Sigmoid colon (tissue), 7 donors: Measurements from ENCODE around the gene NSG2. TPM values are rescaled to one million over a fixed set of nuclear protein-coding genes. Genes with fewer than 3 reads are reported as not detected.

ENCODE experiments used
- DNase-seq: peaks from one replicate; pipeline ENCODE4 v3.0.0-alpha.2; 2019
- H3K27ac ChIP-seq, 4 donors: fragments of 200-600 bp; sonication (generic); one replicate each; pipeline ENCODE4 v1.5.1; 2016 to 2019; ENCODE audit warnings: mild to moderate bottlenecking in 1 of 4
- H3K27me3 ChIP-seq, 3 donors: fragments of 200-600 bp; sonication (generic); one replicate each; pipeline ENCODE4 v1.5.1; 2019; ENCODE audit warnings: mild to moderate bottlenecking in 1 of 3
- H3K36me3 ChIP-seq, 4 donors: fragments of 200-600 bp; sonication (generic); one replicate each; pipeline ENCODE4 v1.5.1; 2016 to 2019
- H3K4me1 ChIP-seq, 4 donors: fragments of 200-600 bp; sonication (generic); one replicate each; pipeline ENCODE4 v1.5.1; 2017 to 2019
- H3K4me3 ChIP-seq, 4 donors: fragments of 200-600 bp; sonication (generic); one replicate each; pipeline ENCODE4 v1.5.1; 2017 to 2019; ENCODE audit warnings: mild to moderate bottlenecking in 2 of 4, moderate library complexity in 1 of 4
- H3K9me3 ChIP-seq, 4 donors: fragments of 200-600 bp in 3 of 4; sonication (generic) in 3 of 4; one replicate each; pipeline versions ENCODE4 v1.5.1 to v1.6.1; 2013 to 2019
- EP300 ChIP-seq, 4 donors: sonication (generic); formaldehyde crosslinking; IDR thresholded peaks; one replicate each; pipeline ENCODE4 v1.6.1; 2017; ENCODE audit warnings: antibody characterized with exemption in 4 of 4
- POLR2A ChIP-seq, 2 donors: fragments of 450-650 bp; IDR thresholded peaks; one replicate each; pipeline ENCODE4 v1.6.1; 2016; ENCODE audit warnings: antibody characterized with exemption in 2 of 2, mild to moderate bottlenecking in 2 of 2, moderate library complexity in 2 of 2
- POLR2AphosphoS5 ChIP-seq, 4 donors: sonication (generic); formaldehyde crosslinking; IDR thresholded peaks; one replicate each; pipeline ENCODE4 v1.6.1; 2017; ENCODE audit warnings: antibody characterized with exemption in 4 of 4
- WGBS, 2 donors: extraction: QIAGEN DNeasy Blood & Tissue Kit; methylation state at CpG; one replicate each; pipeline ENCODE4 v1.1.7; 2013; 5-methylcytosine and 5-hydroxymethylcytosine counted together
- intact Hi-C: fragments of 100-400 bp; cut with DNase I; formaldehyde crosslinking; loops from one replicate; pipeline ENCODE4 v1.15.1; 2023
- polyA plus RNA-seq, 3 donors: library from polyadenylated mRNA; stranded (reverse); fragments of 200-250 nt; gene quantifications; one replicate each; pipeline ENCODE4 v1.2.3, GENCODE V29; 2013
- total RNA-seq, 4 donors: library from RNA; depleted of rRNA; stranded (reverse); fragments of >200 nt; gene quantifications; one replicate each; pipeline ENCODE4 v1.1.0, GENCODE V29; 2016
- TF ChIP-seq, protein P1 (sequence below), 4 experiments: fragments of 450-650 bp in 3 of 4; fragments of 200-600 bp in 1 of 4; IDR thresholded peaks; one replicate each; pipeline ENCODE4 v1.5.1; 2016 to 2019; ENCODE audit warnings: antibody characterized with exemption in 4 of 4, mild to moderate bottlenecking in 3 of 4, moderate library complexity in 2 of 4
- donor health status: healthy with polysubstance abuse.
- donor health status: Bipolar disorder and iron deficiency.
- donor health status: healthy.

Gene NSG2
- total and polyA plus RNA-seq, 7 donors, result 4.7 to 10.0 (median 4.9) TPM; not detected in 2

GRCh38 chr5:174082286-174082685 is 36.8 kb downstream of the NSG2 start:
- 90 to 96% methylated on average over 2 of the region's 2 CpGs for WGBS, 2 donors
- no peak for DNase-seq
- intact Hi-C loops, result no loop called here
- Histone ChIP-seq H3K36me3 (no peaks in the 10 kb centered on the region), H3K27me3 (no peaks in the 10 kb centered on the region), H3K27ac (no peak overlapping the region), H3K4me3 (no peak overlapping the region), H3K4me1 (no peaks in the 10 kb centered on the region), H3K9me3 (no peaks in the 10 kb centered on the region)
- TF ChIP-seq POLR2AphosphoS5 (IDR thresholded peaks at IDR 0.05), result no peak
- TF ChIP-seq, protein P1, sequence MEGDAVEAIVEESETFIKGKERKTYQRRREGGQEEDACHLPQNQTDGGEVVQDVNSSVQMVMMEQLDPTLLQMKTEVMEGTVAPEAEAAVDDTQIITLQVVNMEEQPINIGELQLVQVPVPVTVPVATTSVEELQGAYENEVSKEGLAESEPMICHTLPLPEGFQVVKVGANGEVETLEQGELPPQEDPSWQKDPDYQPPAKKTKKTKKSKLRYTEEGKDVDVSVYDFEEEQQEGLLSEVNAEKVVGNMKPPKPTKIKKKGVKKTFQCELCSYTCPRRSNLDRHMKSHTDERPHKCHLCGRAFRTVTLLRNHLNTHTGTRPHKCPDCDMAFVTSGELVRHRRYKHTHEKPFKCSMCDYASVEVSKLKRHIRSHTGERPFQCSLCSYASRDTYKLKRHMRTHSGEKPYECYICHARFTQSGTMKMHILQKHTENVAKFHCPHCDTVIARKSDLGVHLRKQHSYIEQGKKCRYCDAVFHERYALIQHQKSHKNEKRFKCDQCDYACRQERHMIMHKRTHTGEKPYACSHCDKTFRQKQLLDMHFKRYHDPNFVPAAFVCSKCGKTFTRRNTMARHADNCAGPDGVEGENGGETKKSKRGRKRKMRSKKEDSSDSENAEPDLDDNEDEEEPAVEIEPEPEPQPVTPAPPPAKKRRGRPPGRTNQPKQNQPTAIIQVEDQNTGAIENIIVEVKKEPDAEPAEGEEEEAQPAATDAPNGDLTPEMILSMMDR (IDR thresholded peaks at IDR 0.05), result no peak
- TF ChIP-seq EP300 (IDR thresholded peaks at IDR 0.05), result no peak
- TF ChIP-seq POLR2A (IDR thresholded peaks at IDR 0.05), result no peak

DNA sequence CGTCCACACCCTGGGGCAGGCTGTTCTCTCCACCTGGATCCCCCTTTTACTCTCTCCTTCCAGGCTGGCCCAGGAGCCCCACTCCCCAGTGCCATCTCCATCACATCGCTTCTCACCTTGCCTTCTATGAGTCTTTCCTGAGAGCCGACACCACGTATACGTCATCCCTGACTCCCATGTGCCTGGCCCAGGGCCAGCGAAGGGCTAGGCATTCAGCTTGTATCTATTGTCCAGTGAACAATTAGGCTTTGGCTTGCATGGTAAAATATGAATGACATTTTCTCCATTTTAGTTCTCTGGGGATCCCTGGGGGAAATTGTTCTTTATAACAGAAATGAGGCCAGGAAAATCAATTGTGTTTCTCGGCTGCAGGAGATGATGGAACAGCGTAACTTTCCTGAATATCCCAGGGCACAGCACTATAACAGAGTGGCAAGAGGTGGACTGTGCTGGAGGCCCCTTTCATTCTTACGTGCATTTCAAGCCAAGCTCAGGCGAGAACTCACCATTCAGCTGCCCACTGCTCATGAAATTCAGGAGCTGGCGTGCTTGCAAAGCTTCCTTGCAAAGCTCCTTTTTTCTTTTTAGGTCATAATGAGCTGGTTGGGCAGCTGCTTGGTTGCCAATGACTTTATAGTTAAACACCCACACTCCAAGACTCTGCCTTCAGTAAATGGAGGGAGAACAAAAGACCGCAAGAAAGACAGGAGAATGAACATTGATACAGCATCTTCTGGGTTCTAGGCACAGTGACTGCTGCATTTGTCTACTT is 37.7 kb downstream of the NSG2 start:
- no peak for DNase-seq
- H3K4me3 ChIP-seq, result no peak overlapping the region
- 82 to 86% methylated on average over 12 of the region's 12 CpGs for WGBS, 2 donors
- TF ChIP-seq EP300 (IDR thresholded peaks at IDR 0.05) (no peak), POLR2A (IDR thresholded peaks at IDR 0.05) (no peak), POLR2AphosphoS5 (IDR thresholded peaks at IDR 0.05) (no peak)
- TF ChIP-seq, protein P1 (IDR thresholded peaks at IDR 0.05), result no peak
- H3K36me3 ChIP-seq, result no peaks in the 10 kb centered on the region
- no peaks in the 10 kb centered on the region for H3K27me3 ChIP-seq
- H3K27ac ChIP-seq, result no peak overlapping the region
- H3K4me1 ChIP-seq, result no peaks in the 10 kb centered on the region
- H3K9me3 ChIP-seq, result no peaks in the 10 kb centered on the region
- intact Hi-C loops, result no loop called here

- whole genome bisulfite sequencing, 2 donors, result 59 to 62% methylated on average over 8 of the region's 8 CpGs
Measured at GRCh38 chr5:174084691-174085154, 39.2 kb downstream of the NSG2 start.

DNA sequence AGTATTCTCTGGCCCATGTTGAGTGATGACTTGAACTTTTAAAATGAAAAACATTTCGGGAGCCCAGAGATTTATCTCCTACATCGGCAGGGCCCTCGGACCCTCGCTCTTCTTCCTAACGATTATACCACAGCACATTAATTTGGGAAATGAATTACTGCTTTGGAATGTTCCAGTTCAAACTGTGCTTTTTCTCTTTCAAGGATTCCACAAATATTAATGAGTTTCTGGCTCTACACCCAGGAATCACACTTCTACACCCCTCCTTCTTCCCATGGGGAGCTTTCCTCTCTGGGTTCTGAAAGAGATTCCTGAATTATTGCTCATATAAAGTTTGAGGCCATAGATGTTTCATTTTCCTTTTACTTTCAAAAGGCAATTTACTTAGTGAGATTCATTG is 41.2 kb downstream of the NSG2 start:
- Histone ChIP-seq H3K27me3 (peaks cover 0 to 6% (median 0%) of the 10 kb centered on the region in 3 donors), H3K27ac (no peak overlapping the region), H3K4me3 (no peak overlapping the region), H3K9me3 (no peaks in the 10 kb centered on the region), H3K36me3 (no peaks in the 10 kb centered on the region), H3K4me1 (no peaks in the 10 kb centered on the region)
- DNase-seq, result no peak
- intact Hi-C loops, result no loop called here
- no peak for TF ChIP-seq POLR2AphosphoS5 (IDR thresholded peaks at IDR 0.05)
- no peak for TF ChIP-seq EP300 (IDR thresholded peaks at IDR 0.05)
- TF ChIP-seq, protein P1 (IDR thresholded peaks at IDR 0.05), result no peak
- no peak for TF ChIP-seq POLR2A (IDR thresholded peaks at IDR 0.05)
- WGBS, 2 donors, result 84 to 86% methylated on average over 5 of the region's 5 CpGs

More at GRCh38 chr5:174084691-174085154, 39.2 kb downstream of the NSG2 start:
- H3K27me3 ChIP-seq, result peaks cover 0 to 6% (median 0%) of the 10 kb centered on the region in 3 donors
- DNase-seq, result no peak
- no peak for TF ChIP-seq POLR2AphosphoS5 (IDR thresholded peaks at IDR 0.05)
- TF ChIP-seq EP300 (IDR thresholded peaks at IDR 0.05), result no peak
- TF ChIP-seq, protein P1 (IDR thresholded peaks at IDR 0.05), result no peak
- no peaks in the 10 kb centered on the region for H3K9me3 ChIP-seq
- no peak overlapping the region for H3K4me3 ChIP-seq
- intact Hi-C loops, result no loop called here
- no peaks in the 10 kb centered on the region for H3K4me1 ChIP-seq
- H3K27ac ChIP-seq, result no peak overlapping the region
- H3K36me3 ChIP-seq, result no peaks in the 10 kb centered on the region
